Measurements from ENCODE around the gene COQ10A.

The COQ10A gene

DNA sequence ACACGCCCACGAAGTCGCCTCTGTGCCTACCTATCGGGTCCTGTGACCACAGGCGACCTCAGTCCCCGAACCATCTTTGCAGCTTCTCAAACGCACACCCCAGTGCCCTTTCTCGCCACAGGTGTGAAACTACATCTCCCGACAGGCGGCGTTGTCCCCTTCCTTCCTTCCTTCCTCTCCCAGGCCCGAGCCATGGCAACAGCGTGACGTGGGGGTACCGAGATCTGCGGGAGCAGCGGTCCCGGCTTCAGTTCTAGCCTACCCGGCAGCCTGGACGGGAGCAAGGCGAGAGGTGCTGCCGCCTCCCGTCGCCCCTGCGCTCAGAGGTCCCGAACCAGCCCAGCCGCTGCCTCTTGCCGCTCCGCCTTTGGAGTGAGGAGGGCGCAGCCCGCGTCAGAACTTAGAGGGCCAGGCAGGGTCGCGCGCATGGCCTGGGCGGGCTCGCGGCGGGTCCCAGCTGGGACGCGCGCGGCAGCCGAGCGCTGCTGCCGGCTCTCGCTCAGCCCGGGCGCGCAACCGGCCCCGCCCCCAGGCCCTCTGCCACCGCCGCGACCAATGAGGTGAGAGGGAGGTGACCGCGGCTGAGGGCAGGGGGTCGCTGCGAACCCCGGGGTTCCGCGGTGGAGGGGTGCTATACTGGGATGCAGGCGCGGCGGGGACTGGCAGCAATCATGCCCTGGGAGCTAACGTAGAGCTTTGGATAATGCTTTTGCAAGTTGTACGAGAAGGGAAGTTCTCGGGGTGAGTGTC lies at the start of gene COQ10A:
TSS of gene COQ10A (plus strand) at position 250 of the 750 bp plus-strand sequence. CDS start at position 427, 177 bp downstream.
- peak; percentile 37 to 95 (median 80) for DNase-seq

DNA sequence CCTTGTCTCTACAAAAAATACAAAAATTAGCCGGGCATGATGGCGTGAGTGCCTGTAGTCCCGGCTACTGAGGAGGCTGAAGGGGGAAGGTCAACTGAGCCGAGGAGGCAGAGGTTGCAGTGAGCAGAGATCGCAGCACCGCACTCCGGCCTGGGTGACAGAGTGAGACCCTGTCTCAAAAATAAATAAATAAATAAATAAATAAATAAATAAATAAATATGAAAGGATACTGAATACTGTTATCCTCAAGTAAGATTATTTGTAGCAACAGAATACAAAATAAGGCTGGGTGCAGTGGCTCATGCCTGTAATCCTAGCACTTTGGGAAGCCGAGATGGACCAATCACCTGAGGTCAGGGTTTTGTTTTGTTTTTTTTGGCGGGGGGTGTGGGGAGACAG lies 46.9 kb upstream of the COQ10A start:
- DNase-seq = no peak

DNA sequence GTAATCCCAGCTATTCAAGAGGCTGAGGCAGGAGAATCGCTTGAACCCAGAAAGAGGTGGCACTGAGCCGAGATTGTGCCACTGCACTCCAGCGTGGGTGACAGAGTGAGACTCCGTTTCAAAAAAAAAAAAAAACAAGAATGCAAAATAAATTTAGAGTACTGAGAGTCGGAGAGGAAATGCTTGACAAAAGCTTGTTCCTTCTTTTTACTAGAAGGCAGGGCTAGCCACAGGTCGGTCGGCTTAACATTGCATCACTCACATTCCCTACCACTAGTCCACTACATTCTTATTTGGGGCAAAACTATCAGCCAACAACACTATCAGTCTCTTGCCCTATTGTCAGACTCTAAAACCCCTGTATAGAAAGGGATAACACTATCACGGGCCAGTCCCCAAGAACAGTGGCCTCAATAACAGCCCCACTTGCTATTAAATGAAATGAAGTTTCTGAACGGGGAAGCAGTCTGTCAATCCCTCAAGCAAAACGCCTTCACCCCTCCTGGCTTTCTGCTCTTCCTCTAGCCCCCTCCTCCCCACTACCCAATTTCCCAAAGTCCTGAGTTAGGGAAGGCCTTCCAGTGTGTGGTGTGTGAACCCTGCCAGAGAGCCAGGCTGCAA lies 46.0 kb upstream of the COQ10A start:
- peak in 2 of 56 donors; percentile 8 to 60 for DNase-seq

DNA sequence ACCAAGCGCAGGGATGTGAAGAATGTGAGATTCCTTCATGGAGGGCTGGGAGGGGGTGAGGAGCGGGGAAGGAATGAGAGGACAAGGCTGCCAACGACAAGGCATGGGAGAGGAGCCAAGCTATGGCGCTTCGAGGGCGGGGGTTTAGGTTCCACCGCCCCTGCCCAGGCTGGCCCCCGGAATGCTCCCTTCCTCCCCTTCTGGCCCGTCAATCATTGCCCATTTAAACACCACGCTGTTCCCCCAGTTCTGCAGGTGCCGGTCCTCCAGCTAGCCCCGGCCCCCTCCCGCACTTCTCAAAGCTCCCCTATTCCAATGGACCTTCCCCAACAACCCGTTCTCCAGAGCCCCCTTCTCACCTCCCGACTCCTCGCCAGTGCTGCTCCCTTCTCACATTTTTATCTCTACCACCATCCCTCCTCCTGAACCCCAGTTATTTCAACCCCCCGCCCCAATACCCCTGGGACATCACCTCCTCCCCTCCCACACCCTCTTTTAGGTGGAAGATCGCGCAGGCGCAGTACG lies 45.4 kb upstream of the COQ10A start:
- DNase-seq = peak in 37 of 56 donors; percentile 18 to 66 (median 49)

DNA sequence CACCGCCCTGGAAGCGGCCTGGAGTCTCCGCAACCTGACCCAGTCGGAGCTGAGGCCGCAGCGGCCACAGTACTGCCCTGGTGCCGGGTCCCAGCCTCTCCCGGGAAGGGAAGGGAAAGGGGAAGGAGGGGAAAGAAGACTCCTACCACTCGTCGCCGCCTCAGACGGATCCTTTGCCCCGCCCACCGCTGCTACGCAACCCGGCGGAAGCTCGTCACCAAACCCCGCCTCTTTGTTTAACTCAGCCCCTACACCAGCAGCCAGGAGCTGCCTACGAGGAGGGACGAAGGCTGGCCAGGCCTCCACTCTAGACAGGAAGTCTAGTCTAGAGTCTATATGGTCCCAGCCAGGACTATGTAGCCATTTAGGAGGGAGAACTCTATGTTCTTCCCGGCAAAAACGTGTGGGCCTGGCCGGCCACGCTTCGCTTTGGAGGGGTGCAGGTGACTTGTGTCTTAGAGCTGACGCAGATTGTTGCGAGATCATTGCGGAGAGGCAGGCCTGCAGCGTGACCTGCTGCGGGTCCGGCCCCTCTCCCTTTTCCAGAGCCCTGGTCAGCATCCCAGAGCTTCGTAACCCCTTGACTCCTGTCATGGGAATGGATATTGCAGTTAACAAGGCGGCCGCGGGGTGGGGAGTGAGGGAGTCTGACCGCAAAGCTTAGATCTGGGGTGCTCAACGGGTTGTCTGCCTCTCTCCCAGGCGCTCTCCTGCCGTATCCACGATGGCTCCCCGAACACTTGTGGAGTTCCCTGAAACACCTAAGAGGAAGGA lies 44.8 kb upstream of the COQ10A start, which contains the start of gene RNF41:
TSS of gene RNF41 (minus strand) at position 166 of the 774 bp plus-strand sequence. CDS start 7,875 bp downstream, outside the sequence.
- DNase-seq = peak; percentile 79 to 98 (median 95)

DNA sequence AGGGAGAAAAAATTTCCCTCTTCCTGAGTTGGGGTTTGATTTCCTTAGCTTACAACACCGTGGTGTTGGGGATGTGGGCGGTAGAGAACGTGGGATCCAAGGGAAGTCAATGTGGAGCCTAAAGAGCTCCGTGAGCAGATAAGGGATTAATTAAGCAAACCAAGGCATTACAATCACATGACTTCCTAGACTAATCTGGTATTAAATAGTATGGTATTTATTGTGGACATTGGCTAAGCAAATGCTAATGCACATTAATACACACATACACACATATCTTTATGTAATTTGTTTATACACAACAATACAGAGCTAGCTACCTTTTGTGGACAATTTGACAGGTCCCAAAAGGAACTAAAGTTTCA lies 44.2 kb upstream of the COQ10A start:
- no peak for DNase-seq

DNA sequence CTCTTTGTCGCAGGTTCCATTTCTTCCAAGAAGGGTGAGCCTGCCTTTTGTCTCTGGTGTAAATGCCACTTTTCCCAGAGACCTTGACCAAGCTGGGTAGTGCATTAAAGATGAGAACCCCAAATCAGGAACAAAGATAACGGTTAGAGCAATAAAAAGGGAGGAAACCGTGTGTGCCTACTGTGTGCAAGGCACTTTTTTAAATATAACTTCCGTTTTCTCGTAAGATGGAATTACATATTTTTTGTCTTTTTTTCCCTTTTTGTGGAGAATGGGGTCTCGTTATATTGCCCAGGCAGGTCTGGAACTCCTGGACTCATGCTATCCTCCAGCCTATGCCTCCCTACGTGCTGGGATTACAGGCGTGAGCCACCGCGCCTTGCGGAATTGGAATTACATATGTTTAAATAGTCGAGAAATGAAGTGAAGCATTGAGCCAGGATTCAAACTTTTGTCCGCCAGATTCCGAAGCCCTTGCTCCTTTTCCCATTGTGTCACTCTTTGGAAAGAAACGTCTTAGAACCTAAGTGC lies 43.1 kb upstream of the COQ10A start:
- no peak for DNase-seq

DNA sequence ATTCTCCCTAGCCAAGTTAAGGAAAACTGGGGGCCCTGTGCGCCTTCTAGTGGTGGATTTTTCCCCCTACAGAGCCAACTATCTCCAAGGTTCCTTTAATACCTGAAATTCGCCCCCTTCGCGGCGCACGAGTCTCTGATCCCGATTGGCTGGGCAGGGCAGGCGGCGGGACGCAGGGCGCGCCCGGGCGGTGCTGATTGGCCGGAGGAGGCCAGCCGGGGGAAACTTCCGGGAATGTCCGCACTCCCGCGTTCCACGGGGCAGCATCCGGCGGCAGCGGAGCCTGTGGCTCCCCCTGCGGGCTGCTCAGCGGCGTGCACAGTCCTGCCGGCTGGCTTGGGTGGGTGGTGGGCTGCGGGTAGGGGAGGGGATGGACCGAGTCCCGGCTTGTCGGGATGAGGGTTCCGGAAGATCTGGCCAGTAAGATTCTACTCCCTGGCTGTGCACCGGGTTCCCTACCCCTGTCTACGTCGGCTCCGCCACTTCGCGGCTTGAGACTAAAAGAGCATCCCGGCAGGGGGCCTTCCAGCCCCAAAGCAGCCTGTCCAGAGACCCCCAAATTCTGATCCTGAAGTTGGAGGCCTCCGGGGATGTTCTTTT lies 42.5 kb upstream of the COQ10A start, which contains the start of gene NABP2:
TSS of gene NABP2 (plus strand) at position 241 of the 600 bp plus-strand sequence. CDS start 515 bp downstream, outside the sequence.
- DNase-seq = peak; percentile 73 to 99 (median 95)

DNA sequence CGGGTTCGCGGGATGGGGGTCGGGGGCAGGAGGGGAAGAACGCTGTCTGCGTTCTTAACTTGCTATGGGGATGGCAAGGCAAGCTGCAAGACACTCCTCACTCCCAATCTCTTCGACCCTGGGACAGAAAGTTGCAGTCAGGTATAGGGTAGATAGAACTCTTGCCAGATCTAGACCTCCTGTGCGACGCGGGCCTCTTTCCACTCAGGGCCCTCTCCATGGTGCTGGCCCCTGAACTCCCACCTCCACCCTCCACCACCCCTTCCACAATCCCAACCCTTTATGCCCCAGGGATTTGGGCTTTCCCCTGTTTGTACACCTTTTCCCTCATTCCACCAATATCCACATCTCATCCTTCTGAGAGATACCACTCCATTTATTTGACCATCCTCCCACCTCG lies 41.8 kb upstream of the COQ10A start:
- no peak for DNase-seq

DNA sequence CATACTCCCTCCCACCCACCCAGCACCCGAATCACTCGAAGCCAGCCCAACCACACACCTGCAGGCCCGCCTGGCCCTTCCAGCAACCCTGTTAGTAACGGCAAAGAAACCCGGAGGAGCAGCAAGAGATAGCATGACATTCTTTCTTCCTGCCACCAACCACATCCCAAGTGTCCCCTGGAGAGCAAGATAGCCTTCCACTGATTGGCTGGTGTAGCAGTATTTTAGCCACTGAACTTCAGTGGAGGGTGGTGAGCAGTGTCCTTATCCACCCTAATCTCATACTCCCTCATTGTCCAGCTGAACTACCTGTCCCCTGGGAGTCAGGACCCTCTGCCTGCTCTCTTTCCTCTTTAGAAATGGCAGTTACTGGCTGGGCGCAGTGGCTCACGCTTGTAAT lies 37.7 kb upstream of the COQ10A start:
- no peak for DNase-seq

DNA sequence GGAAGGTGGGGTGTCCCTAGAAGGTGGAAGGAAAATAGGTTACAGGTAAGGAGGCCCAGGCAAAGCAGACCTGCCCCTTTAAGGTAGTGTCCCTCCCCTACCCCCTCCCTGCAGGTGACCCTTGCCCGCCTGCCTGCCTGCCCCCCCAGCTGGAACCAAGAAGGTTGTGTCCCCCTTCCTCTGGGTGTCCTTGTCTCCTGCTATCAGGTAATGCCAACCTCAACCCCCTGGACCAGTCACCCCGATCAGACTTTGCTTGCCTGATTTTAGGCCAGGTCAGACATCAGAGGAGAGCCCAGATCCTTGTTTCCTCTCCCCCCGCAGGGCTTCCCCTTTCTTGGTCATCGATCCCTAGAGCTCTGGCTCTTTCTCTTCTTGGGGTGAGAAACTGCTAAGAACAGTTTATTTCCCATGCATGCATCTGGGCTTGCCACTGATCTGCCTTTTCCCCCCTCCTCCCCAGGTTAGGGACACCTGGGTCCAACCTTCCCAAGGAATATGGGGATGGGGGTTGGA lies 36.8 kb upstream of the COQ10A start, which contains the start of gene SLC39A5:
TSS of gene SLC39A5 (plus strand) at position 136 of the 516 bp plus-strand sequence. CDS start 1,224 bp downstream, outside the sequence.
- no peak for DNase-seq

DNA sequence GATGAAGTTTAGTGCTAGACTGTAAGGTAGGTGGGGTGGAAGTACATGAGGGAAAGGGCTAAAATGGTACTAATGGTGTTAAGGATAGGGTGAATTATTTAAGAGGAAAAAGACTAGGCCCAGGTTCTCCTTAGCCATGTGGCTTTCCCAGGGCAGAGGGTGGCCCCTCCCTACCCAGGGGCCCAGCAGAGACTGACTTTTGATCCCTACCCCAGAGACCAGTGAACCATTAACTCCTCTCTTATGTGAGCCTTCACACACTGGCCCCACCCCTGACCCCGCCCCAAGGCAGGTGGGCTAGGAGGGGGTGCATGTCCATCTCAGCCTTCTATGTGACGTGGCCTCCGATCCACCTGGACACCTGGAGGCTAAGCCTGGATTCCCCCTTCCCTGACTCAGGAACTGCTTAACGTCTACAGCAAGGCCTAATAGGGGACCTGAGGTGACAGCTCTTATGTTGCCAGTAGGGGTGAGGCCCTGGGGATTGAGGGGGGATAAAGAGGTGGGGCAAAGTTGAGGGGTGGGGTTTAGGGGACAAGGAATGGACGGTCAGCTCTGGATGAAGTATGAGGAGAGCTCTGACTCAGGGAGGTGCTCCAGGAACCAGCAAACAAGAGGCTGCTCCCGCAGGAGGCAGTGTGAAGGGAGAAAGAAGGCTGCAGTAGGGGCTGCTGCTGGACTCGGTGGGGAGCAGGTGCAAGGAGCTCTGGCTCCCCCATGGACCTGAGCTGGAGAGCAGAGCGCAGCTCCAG lies 36.1 kb upstream of the COQ10A start:
- DNase-seq = no peak

DNA sequence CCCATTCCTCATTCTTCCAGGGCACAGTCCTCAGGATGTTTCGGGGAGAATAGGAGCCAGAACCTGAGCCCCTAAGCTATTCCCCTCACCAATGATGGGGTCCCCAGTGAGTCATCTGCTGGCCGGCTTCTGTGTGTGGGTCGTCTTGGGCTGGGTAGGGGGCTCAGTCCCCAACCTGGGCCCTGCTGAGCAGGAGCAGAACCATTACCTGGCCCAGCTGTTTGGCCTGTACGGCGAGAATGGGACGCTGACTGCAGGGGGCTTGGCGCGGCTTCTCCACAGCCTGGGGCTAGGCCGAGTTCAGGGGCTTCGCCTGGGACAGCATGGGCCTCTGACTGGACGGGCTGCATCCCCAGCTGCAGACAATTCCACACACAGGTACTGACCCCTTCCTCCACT lies 35.6 kb upstream of the COQ10A start:
- no peak for DNase-seq

DNA sequence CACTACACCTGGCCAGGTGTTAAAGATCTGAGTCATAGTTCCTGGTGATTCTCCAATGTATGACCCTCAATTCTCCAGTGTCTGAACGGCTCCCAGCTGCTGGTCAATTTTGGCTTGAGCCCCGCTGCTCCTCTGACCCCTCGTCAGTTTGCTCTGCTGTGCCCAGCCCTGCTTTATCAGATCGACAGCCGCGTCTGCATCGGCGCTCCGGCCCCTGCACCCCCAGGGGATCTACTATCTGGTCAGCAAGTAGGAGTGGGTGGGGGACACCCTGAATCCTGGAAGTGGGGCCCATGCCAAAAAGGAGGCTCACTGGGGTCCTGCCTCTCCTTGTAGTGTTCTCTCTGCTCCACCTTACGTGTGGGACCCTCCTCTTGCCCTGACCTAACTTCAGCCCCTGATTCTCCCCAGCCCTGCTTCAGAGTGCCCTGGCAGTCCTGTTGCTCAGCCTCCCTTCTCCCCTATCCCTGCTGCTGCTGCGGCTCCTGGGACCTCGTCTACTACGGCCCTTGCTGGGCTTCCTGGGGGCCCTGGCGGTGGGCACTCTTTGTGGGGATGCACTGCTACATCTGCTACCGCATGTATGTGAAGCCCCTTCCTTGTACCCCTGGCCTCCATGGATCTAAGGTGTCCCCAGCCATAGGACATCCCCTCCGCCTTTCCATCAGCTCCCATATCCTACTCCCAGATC lies 31.9 kb upstream of the COQ10A start:
- no peak for DNase-seq

DNA sequence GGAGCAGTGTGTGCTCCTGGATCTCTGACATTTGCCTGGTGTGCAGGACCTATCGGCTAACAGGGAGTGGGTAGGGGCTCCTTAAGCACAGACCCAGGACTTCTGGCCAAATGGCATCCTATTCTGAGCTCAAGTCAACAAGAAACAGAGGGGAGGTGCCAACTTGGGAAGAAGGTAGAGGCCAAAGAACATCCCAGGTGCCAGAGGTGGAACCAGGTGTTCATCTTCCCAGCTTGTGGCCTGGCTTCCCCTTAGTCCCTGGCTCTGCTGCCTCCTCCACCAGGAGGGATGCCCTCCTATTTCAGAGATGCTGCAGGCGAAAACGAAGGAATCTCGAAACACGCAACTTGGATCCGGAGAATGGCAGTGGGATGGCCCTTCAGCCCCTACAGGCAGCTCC lies 30.7 kb upstream of the COQ10A start:
- no peak for DNase-seq

DNA sequence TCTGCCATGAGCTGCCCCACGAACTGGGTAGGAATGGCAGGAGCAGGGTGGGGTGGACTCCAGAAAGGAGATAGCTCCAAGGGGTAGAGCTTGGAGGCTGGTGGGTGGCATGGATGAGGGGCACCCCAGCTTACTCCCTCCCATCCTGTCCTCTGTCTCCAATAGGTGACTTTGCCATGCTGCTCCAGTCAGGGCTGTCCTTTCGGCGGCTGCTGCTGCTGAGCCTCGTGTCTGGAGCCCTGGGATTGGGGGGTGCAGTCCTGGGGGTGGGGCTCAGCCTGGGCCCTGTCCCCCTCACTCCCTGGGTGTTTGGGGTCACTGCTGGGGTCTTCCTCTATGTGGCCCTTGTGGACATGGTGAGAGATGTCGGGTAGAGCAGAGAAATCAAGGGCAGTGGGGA lies 29.8 kb upstream of the COQ10A start:
- DNase-seq = no peak

DNA sequence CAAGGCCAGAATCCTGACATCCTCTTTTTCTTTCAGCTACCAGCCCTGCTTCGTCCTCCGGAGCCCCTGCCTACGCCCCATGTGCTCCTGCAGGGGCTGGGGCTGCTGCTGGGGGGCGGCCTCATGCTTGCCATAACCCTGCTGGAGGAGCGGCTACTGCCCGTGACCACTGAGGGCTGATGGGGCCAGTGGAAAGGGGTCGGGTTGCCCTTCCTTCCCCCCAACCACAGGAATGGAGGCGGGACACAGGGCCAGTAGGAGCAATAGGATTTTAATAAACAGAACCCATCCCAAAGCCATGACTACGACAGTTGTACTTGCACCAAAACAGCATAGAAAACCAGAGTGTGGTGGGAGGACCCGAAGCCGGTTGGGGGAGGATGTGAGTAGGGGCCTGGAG lies 29.2 kb upstream of the COQ10A start:
- no peak for DNase-seq

DNA sequence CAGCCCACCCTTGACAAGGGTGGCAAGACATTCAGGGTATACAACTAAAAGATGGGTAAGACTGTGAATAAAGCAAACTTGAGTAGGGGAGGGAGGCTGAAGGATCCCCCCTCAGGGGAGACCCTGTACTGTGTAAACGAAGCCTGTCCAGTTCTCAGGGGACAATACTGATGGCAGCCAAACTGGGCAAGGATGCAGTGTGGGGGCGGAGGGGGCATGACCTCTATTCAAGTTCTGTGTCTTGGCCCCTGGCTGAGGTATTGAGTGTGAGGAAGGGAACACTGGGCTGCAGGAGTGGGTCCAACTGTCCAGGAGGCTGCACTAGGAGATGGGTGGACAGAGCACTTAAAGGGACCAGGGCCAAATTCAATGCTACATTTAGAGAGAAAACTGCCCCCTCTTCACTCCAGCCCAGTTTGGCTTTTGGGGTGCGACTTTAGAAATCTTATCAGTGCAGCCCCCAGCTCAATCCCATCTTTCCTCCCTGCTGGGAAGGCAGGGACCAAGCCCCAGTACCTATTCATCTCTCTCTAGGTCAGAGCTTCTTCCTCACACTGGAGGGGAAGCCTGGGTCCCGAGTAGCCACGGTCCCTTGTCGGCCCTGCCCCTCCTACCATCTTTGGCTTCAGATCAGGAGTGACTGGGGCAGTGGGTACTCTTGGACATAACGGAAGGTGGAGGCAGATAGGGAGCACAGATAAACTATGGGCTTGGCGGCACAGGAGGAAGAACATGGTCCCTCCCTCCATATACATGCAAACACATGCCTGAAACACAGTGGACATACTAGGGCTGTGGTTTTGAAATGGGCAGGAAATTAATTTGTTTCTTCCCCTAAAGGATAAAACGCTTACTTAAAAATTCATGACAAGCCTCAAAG lies 25.1 kb upstream of the COQ10A start:
- DNase-seq = no peak
